ENCODE data around the gene CFAP77.

GRCh38 chr9:132559711-132560110 is 149.7 kb downstream of the CFAP77 start:
- TF ChIP-seq CTCF (IDR thresholded peaks at IDR 0.05) (no peak), CHD2 (IDR thresholded peaks at IDR 0.05; ENCODE audit: low read length, partially characterized antibody) (no peak)
